ENCODE results near the gene CNNM4. TPM values are rescaled to one million over a fixed set of nuclear protein-coding genes. Genes with fewer than 3 reads are reported as not detected.

CNNM4 gene
- total RNA-seq, 4 donors from 2014 or later: 66.5 to 134 (median 85.7) TPM

DNA sequence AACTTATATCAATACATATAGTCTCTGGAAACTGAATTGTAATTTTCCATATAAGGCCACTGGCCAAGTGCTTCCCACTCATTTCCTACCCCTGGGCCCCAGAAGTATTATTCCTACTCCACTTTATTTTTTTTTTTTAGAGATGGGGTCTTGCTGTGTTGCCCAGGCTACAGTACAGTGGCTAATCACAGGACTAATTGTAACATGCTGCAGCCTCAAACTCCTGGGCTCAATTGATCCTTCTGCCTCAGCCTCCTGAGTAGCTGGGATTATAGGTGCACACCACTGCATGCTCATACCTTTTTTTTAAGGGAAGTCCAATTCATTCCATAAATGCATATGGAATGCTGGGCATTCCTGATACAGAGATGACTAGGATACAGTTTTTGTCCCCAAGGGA, 6.4 kb upstream of the CNNM4 start:
- Histone ChIP-seq H3K36me3 (no peaks in the 10 kb centered on the region), H3K4me3 (no peak overlapping the region), H3K27me3 (no peaks in the 10 kb centered on the region), H3K9me3 (no peaks in the 10 kb centered on the region), H3K27ac (no peak overlapping the region), H3K4me1 (peaks cover 0 to 9% (median 6%) of the 10 kb centered on the region in 4 donors)
- intact Hi-C loops (cut with DNase I; ENCODE audit: low total_unique reads): loop anchor here (10.0 kb wide), 1 partner anchor 210 kb away; no protein-coding TSS in a partner anchor
- in situ Hi-C loops (cut with MboI; ENCODE audit: low pct_ligation_motif_present in 1 of 4, low pct_unique_long_range_greater_than_20kb in 1 of 4, low sequenced_read_pairs in 3 of 4): no loop called here
- DNase-seq: no peak
- TF ChIP-seq CTCF (IDR thresholded peaks at IDR 0.05): no peak
- TF ChIP-seq EP300 (IDR thresholded peaks at IDR 0.05; ENCODE audit: low read depth): no peak
- TF ChIP-seq POLR2AphosphoS5 (IDR thresholded peaks at IDR 0.05): no peak
- TF ChIP-seq POLR2A (IDR thresholded peaks at IDR 0.05): no peak

DNA sequence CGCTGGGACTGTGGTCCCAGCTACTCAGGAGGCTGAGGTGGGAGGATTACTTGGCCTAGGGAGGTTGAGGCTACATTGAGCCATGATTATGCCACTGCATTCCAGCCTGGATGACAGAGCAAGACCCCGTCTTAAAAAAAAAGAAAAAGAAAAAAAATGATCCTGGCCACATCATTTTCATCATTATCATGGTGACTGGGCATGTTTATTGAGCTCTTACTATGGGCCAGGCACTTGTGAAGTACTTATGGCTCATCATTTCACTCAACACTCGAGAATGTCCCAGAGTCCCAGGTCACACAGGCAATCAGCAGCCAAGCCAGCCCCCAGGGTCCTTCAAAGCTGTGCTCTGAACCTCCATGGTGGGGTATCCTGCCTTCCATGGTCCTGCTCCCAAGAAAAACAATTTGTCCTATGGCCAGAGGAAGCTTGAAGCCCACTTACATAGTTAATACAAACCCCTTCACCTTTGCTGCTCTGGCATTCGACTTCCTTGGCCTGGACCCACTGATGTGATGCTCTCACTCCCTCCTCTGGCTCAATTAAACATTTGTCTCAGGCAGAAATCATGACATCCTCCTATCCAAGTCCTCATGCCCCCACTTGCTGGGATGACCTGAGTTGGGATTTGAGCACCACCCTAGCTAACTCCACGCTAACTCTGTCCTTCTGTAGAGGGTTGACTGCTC, 3.8 kb upstream of the CNNM4 start:
- H3K9me3 ChIP-seq: no peaks in the 10 kb centered on the region
- intact Hi-C loops (cut with DNase I; ENCODE audit: low total_unique reads): loop anchor here (10.0 kb wide), 1 partner anchor 208 kb away; no protein-coding TSS in a partner anchor
- no peak overlapping the region for H3K27ac ChIP-seq
- peaks cover 6 to 27% (median 20%) of the 10 kb centered on the region in 4 donors for H3K4me1 ChIP-seq
- 57 to 89% methylated on average over 1 to 5 of the region's 5 CpGs for whole genome bisulfite sequencing, 2 donors (ENCODE audit: low coverage in 1 of 2)
- H3K27me3 ChIP-seq: no peaks in the 10 kb centered on the region
- no peak for DNase-seq
- H3K36me3 ChIP-seq: no peaks in the 10 kb centered on the region
- no peak for TF ChIP-seq CTCF (IDR thresholded peaks at IDR 0.05)
- TF ChIP-seq POLR2A (IDR thresholded peaks at IDR 0.05): no peak
- no peak for TF ChIP-seq POLR2AphosphoS5 (IDR thresholded peaks at IDR 0.05)
- TF ChIP-seq EP300 (IDR thresholded peaks at IDR 0.05; ENCODE audit: low read depth): no peak
- no peak overlapping the region for H3K4me3 ChIP-seq
- in situ Hi-C loops (cut with MboI; ENCODE audit: low pct_ligation_motif_present in 1 of 4, low pct_unique_long_range_greater_than_20kb in 1 of 4, low sequenced_read_pairs in 3 of 4): no loop called here

- 93% methylated on average over 5 of the region's 6 CpGs; no CpG with 5 or more reads in 1 of the 2 donors for WGBS, 2 donors (ENCODE audit: low coverage in 1 of 2)
Measured at GRCh38 chr2:96757477-96757860, 3.2 kb upstream of the CNNM4 start.

GRCh38 chr2:96758987-96759386, 1.7 kb upstream of the CNNM4 start:
- in situ Hi-C loops (cut with MboI; ENCODE audit: low pct_ligation_motif_present in 1 of 4, low pct_unique_long_range_greater_than_20kb in 1 of 4, low sequenced_read_pairs in 3 of 4): no loop called here
- no peak for TF ChIP-seq POLR2A (IDR thresholded peaks at IDR 0.05)
- no peak for TF ChIP-seq EP300 (IDR thresholded peaks at IDR 0.05; ENCODE audit: low read depth)
- no peak for TF ChIP-seq CTCF (IDR thresholded peaks at IDR 0.05)
- no peak for TF ChIP-seq POLR2AphosphoS5 (IDR thresholded peaks at IDR 0.05)
- no peak for DNase-seq
- Histone ChIP-seq H3K27me3 (no peaks in the 10 kb centered on the region), H3K9me3 (no peaks in the 10 kb centered on the region), H3K27ac (peak overlapping the region; percentile 84 to 89 (median 88)), H3K4me3 (no peak overlapping the region), H3K36me3 (no peaks in the 10 kb centered on the region), H3K4me1 (peaks cover 6 to 47% (median 36%) of the 10 kb centered on the region in 4 donors)
- 62 to 65% methylated on average over 2 to 3 of the region's 3 CpGs for WGBS, 2 donors (ENCODE audit: low coverage in 1 of 2)
- intact Hi-C loops (cut with DNase I; ENCODE audit: low total_unique reads): loop anchor here (10.0 kb wide), 1 partner anchor 206 kb away; no protein-coding TSS in a partner anchor

More at GRCh38 chr2:96757477-96757860, 3.2 kb upstream of the CNNM4 start:
- intact Hi-C loops (cut with DNase I; ENCODE audit: low total_unique reads) (loop anchor here (10.0 kb wide), 1 partner anchor 207 kb away; no protein-coding TSS in a partner anchor), in situ Hi-C loops (cut with MboI; ENCODE audit: low pct_ligation_motif_present in 1 of 4, low pct_unique_long_range_greater_than_20kb in 1 of 4, low sequenced_read_pairs in 3 of 4) (no loop called here)
- Histone ChIP-seq H3K36me3 (no peaks in the 10 kb centered on the region), H3K4me3 (no peak overlapping the region), H3K4me1 (peaks cover 6 to 32% (median 24%) of the 10 kb centered on the region in 4 donors), H3K9me3 (no peaks in the 10 kb centered on the region), H3K27ac (no peak overlapping the region), H3K27me3 (no peaks in the 10 kb centered on the region)
- TF ChIP-seq POLR2A (IDR thresholded peaks at IDR 0.05) (no peak), EP300 (IDR thresholded peaks at IDR 0.05; ENCODE audit: low read depth) (no peak), POLR2AphosphoS5 (IDR thresholded peaks at IDR 0.05) (no peak), CTCF (IDR thresholded peaks at IDR 0.05) (no peak)
- no peak for DNase-seq
